Purkinje cell (primary cell): ENCODE results near the gene MFRP. TPM values are rescaled to one million over a fixed set of nuclear protein-coding genes. Genes with fewer than 3 reads are reported as not detected.

Experiments
- polyA plus RNA-seq: library from polyadenylated mRNA; unstranded; fragments of >200 nt; fragmentation: Nextera tagmentation; gene quantifications from 2 replicates; pipeline ENCODE4 v1.2.1, GENCODE V29; 2014

MFRP gene
- not detected in 2 replicates for polyA plus RNA-seq

DNA sequence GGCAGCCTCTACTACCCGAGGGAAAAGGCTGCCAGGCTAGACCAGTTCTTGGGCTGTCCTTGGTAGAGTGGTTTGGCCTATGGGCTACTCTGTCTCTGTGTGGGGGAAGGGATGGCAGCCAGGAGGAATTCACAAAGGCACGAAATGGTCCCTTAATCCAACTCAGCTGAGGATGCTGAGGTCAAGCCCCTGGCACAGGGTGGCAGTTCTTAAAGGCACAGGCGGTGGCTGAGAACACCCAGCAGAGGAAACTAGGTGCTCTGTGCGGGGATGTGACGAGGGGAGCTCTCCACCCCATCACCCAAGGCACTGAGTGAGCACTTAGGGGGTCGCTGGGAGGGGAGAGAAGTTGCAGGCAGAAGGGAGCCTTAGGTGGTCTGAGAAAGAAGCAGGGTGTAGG lies at the start of gene MFRP:
Gene MFRP, minus strand, starts transcription at position 101 of the 400 bp plus-strand sequence. CDS start 192 bp downstream, outside the sequence.

GRCh38 chr11:119381181-119381988 lies 34.9 kb upstream of the MFRP start, which contains the start of gene USP2:
TSS of gene USP2 (minus strand) at chr11:119381690. CDS start at chr11:119373480, 8,210 bp downstream.

GRCh38 chr11:119340335-119341221 lies 5.9 kb downstream of the MFRP start, which contains the start of gene C1QTNF5:
TSS of gene C1QTNF5 (minus strand) at chr11:119340883. CDS start at chr11:119340397, 486 bp downstream.

GRCh38 chr11:119334174-119334930 lies 12.2 kb downstream of the MFRP start, which contains the start of gene RNF26:
TSS of gene RNF26 (plus strand) at chr11:119334527. CDS start at chr11:119335123, 596 bp downstream.

DNA sequence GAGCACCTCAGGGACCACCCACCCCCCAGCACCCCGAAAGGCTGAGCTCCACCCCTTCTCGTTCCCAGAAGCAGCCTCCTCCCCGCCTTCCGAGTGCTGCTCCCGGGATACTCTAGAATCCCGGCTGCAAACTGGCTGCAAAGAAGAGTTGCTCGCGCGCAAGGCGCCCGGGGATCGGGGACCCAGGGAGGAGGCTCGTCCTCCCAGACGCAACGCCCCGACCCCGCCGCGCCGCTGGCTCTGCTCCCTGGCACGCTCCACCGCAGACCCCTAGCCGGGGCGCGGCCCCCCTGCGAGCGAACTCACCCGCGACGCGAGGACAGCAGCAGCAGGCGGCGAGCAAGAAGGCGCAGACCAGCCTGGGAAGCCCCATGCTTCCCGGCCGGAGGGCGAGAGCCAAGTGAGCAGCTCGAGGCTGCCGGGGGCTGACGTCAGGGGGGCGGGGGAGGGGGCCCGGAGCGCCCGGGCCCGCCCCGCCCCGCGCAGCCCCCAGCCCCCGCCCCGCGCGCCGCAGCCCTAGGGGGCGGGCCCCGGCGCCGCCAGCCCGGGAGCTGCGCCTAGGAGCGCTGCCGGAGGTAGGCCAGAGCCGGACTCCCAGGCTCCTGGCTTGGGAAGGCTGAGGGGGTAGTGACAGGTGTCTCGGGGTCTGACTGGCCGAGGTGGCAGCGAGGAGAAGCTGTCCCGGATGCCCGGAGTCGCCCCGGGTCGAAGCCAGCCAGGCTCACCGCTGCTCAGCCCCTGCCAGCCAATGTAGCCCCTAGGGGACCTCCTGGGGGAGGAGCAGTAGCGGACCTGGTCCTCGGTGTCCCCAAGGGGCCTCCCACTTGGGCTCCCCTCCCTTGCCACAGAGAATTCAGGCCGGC lies 29.5 kb downstream of the MFRP start, which contains the start of gene MCAM:
Gene MCAM, minus strand, starts transcription at position 402 of the 863 bp plus-strand sequence. Its CDS starts 29 bp downstream, at position 373.

Other genes starting within 250 kb of the MFRP start
- 40.2 and 51.7 TPM in 2 replicates for gene DPAGT1, start 244.9 kb downstream of the MFRP start, polyA plus RNA-seq
- gene C2CD2L, start 239.4 kb downstream of the MFRP start, polyA plus RNA-seq, result 3.4 and 5.0 TPM in 2 replicates
- 4.5 and 4.8 TPM in 2 replicates for gene HINFP, start 225.1 kb downstream of the MFRP start, polyA plus RNA-seq
- gene ABCG4, start 197.7 kb downstream of the MFRP start, polyA plus RNA-seq, result 5.4 and 5.6 TPM in 2 replicates
- 0.23 TPM in 1 of 2 replicates, not detected in the other for gene NLRX1, start 178.0 kb downstream of the MFRP start, polyA plus RNA-seq
- gene NHERF4, start 161.2 kb downstream of the MFRP start, polyA plus RNA-seq, result not detected in 2 replicates
- gene CBL, start 140.4 kb downstream of the MFRP start, polyA plus RNA-seq, result 10.4 and 17.6 TPM in 2 replicates
- 96.9 and 152 TPM in 2 replicates for gene MCAM, start 29.6 kb downstream of the MFRP start, polyA plus RNA-seq
- 3.4 and 8.3 TPM in 2 replicates for gene RNF26, start 12.2 kb downstream of the MFRP start, polyA plus RNA-seq
- not detected in 2 replicates for gene C1QTNF5, start 5.8 kb downstream of the MFRP start, polyA plus RNA-seq
- gene USP2, start 35.0 kb upstream of the MFRP start, polyA plus RNA-seq, result 7.3 and 11.7 TPM in 2 replicates
- gene THY1, start 76.5 kb upstream of the MFRP start, polyA plus RNA-seq, result 541 and 768 TPM in 2 replicates